SH-SY5Y (cell line): ENCODE results near the gene HS1BP3.

ENCODE experiments used
- GATA2 ChIP-seq: IDR thresholded peaks from 2 replicates; pipeline ENCODE4 v1.6.1; 2011; ENCODE audit warnings: mild to moderate bottlenecking, low read depth, low read length
- GATA3 ChIP-seq: IDR thresholded peaks from 2 replicates; pipeline ENCODE4 v1.6.1; 2011; ENCODE audit warnings: low read depth, mild to moderate bottlenecking, low read length, moderate library complexity

- TF ChIP-seq GATA2 (no peak), GATA3 (no peak)
Measured at GRCh38 chr2:20630967-20631366, 19.9 kb downstream of the HS1BP3 start.
